Endothelial cell of umbilical vein (primary cell): ENCODE data around the gene OR9G4.

Experiments
- CTCF ChIP-seq, 2 donors: IDR thresholded peaks; 1 replicate in 1 of 2; 2 replicates in 1 of 2; pipeline ENCODE4 v1.5.1; 2011; ENCODE audit warnings: low read length in 2 of 2, mild to moderate bottlenecking in 2 of 2, moderate library complexity in 2 of 2, control low read depth in 1 of 2, inconsistent platforms in 1 of 2, low read depth in 1 of 2; ENCODE audit not compliant: insufficient read depth in 1 of 2; ENCODE audit errors: extremely low read depth in 1 of 2
- EZH2 ChIP-seq: IDR thresholded peaks from 2 replicates; pipeline ENCODE4 v1.6.1; 2012; ENCODE audit warnings: borderline replicate concordance, low read depth, mild to moderate bottlenecking, moderate library complexity, low read length, inconsistent platforms; ENCODE audit not compliant: severe bottlenecking
- GATA2 ChIP-seq: IDR thresholded peaks from 2 replicates; pipeline ENCODE4 v1.7.0; 2011; ENCODE audit warnings: low read depth, mild to moderate bottlenecking, moderate library complexity, mixed read lengths, low read length; ENCODE audit not compliant: insufficient read length, insufficient read depth
- JUN ChIP-seq: IDR thresholded peaks from 2 replicates; pipeline ENCODE4 v1.6.1; 2011; ENCODE audit warnings: borderline replicate concordance, low read depth; ENCODE audit not compliant: insufficient read length, insufficient read depth
- MYC ChIP-seq: IDR thresholded peaks from one replicate; pipeline ENCODE4 v1.6.1; 2011; ENCODE audit warnings: mild to moderate bottlenecking, low read depth, low read length
- POLR2A ChIP-seq: IDR thresholded peaks from 2 replicates; pipeline ENCODE4 v1.6.1; 2012; ENCODE audit warnings: low read depth, mild to moderate bottlenecking, control low read depth, low read length
- POLR2AphosphoS5 ChIP-seq: IDR thresholded peaks from 2 replicates; pipeline ENCODE4 v1.6.1; 2012; ENCODE audit warnings: low read depth, mild to moderate bottlenecking, control low read depth, low read length, moderate library complexity; ENCODE audit not compliant: insufficient read depth
- TF ChIP-seq, protein P1 (sequence below): IDR thresholded peaks from 2 replicates; pipeline ENCODE4 v1.6.1; 2011; ENCODE audit not compliant: insufficient read depth, insufficient read length

DNA sequence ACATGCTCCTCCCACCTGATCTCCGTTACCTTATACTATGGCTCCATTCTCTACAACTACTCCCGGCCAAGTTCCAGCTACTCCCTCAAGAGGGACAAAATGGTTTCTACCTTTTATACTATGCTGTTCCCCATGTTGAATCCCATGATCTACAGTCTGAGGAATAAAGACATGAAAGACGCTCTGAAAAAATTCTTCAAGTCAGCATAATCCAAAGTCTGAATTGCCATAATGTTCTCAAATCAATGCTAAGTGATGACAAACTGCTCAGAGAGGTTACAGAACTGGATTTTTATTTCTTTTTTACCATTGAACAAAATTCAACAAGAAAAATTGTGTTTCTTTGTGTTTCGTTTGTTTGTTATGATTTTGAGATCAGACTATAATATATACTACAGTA lies 7.6 kb downstream of the OR9G4 start:
- no peak for TF ChIP-seq POLR2AphosphoS5
- no peak for TF ChIP-seq CTCF (IDR thresholded peaks at IDR 0.05; ENCODE audit: extremely low read depth in 1 of 2, insufficient read depth in 1 of 2, low read depth in 1 of 2, low read length in 2 of 2)
- no peak for TF ChIP-seq MYC
- no peak for TF ChIP-seq JUN
- no peak for TF ChIP-seq POLR2A
- no peak for TF ChIP-seq EZH2
- TF ChIP-seq, protein P1, sequence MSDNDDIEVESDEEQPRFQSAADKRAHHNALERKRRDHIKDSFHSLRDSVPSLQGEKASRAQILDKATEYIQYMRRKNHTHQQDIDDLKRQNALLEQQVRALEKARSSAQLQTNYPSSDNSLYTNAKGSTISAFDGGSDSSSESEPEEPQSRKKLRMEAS, result no peak
- no peak for TF ChIP-seq GATA2
